AG10803 (cell line): Measurements from ENCODE around the gene DAGLB.
"Not testable (repeated sequence)": the region's sequence is repeated elsewhere in the genome, so short reads cannot be mapped to it uniquely, and the experiment has no call there.

Source experiments
- DNase-seq: peaks from one replicate; pipeline ENCODE4 v3.0.0; 2010; ENCODE audit warnings: low read depth
- H3K4me3 ChIP-seq: 2 replicates; pipeline ENCODE4 v1.5.1; 2011; ENCODE audit warnings: mild to moderate bottlenecking, low read length, control low read depth
- CTCF ChIP-seq: conservative IDR thresholded peaks from 2 replicates; pipeline ENCODE4 v1.5.1; 2011; ENCODE audit warnings: mild to moderate bottlenecking, low read length, control low read depth, inconsistent platforms

Gene DAGLB

DNA sequence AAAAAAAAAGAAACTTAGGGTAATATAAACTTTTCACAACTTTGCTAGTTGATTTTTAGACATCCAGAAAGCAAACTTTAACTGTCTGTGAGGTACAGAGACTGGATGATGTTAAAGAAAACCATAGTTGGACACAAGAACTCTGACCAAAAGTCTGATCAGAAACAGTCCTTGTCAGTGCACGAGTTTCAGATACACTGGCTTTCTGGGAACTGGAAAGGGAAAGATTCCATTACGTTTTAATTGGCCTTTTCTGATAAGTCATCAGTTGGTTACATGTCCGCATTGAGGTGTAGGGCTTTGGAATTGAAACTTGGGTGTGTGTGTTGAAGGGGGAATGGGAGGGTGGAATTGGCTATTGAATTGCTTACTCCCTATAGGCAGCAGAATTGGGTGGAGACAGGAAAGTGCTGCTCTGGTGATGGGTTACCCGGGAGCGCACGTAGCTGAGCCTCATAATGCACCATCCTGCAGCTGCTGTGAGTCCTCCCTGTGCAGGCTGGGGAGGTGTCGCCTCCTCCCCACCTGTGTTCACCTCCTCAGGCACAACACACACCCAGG, 59.9 kb downstream of the DAGLB start:
- no peak overlapping the region for H3K4me3 ChIP-seq
- TF ChIP-seq CTCF: no peak
- DNase-seq: no peak

DNA sequence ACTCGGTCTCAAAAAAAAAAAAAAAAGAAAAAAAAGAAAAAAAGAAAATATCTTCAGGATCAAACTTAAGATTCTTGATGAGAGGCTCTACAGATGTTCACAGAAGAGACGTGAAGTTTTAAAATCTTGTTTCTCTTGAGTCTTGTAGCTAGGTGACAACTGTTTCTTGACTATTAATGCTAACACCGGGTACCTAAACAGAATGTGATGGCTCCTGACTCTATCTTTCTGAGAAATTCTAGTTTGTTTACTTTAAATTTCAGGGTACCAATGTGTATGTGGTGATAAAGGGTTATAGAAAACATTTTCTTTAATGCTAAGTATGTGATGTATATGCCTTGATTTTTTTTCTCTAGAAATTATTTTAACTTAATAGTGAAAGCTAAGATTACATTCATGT, 61.0 kb downstream of the DAGLB start:
- no peak overlapping the region for H3K4me3 ChIP-seq
- DNase-seq: no peak
- TF ChIP-seq CTCF: no peak

DNA sequence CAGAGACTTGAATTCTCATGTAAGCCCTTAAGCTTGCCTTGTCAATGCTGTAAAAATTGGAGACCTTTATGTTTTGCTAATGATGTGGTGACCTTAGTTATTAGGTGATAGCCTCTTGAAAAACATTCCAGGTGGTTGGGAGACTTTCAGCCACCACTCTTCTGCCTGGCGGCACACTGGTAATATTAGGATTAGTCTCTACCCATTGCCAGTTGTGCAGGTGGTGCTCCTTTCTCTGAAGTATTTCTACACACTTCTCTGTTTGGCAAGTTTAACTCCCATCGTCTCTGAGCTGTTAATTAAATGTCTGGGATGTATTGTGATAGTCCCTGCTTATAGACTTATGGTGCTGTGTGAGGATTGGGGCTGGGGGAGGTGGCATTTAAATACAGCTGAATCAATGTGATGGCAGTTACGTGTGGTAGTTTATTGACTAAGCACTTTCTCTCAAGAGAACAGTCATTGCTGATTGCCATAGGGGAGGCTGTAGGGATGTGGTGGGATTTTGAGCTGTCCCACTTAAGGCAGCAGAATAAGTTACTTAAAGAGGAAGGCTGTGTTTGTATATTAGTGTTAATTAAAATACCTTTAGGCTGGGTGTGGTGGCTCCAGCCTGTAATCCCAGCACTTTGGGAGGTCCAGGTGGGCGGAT, 61.7 kb downstream of the DAGLB start:
- H3K4me3 ChIP-seq: no peak overlapping the region
- no peak for TF ChIP-seq CTCF
- no peak for DNase-seq

GRCh38 chr7:6385110-6385781, 62.5 kb downstream of the DAGLB start:
- peak overlapping the region; percentile 1; the same call in 1 of the 2 replicates for H3K4me3 ChIP-seq
- DNase-seq: peak; percentile 92
- no peak for TF ChIP-seq CTCF

- no peak for TF ChIP-seq CTCF
- no peak overlapping the region for H3K4me3 ChIP-seq
- DNase-seq: no peak
These were observed 63.4 kb downstream of the DAGLB start for GRCh38 chr7:6384327-6384726.

GRCh38 chr7:6382817-6383216, 64.9 kb downstream of the DAGLB start:
- no peak overlapping the region for H3K4me3 ChIP-seq
- peak; percentile 18 for DNase-seq
- no peak for TF ChIP-seq CTCF

GRCh38 chr7:6381846-6382245, 65.9 kb downstream of the DAGLB start:
- not testable (repeated sequence) for H3K4me3 ChIP-seq, DNase-seq
